Glomerular visceral epithelial cell (primary cell): Measurements from ENCODE around the gene RIPK3.

ENCODE experiments used
- DNase-seq: peaks from one replicate; pipeline ENCODE4 v3.0.0-alpha.2; 2016; ENCODE audit errors: extremely low spot score

RIPK3 gene

DNA sequence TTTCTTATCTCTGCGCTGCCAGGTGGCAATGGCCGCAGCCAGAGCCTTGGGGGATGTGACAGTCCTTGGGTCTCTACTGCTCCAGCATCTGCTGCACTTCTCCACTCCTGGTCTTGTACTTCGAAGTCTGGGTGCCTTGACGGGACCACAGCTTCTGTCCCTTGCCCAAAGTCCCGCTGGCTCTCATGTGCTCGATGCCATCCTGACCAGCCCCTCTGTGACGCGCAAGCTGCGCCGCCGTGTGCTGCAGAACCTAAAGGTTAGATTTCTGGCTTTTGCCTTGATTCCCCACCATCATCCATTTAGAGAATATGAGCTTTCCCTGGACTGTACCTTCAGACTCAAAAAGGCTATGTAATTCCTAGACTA lies 35.8 kb downstream of the RIPK3 start:
- no peak for DNase-seq

DNA sequence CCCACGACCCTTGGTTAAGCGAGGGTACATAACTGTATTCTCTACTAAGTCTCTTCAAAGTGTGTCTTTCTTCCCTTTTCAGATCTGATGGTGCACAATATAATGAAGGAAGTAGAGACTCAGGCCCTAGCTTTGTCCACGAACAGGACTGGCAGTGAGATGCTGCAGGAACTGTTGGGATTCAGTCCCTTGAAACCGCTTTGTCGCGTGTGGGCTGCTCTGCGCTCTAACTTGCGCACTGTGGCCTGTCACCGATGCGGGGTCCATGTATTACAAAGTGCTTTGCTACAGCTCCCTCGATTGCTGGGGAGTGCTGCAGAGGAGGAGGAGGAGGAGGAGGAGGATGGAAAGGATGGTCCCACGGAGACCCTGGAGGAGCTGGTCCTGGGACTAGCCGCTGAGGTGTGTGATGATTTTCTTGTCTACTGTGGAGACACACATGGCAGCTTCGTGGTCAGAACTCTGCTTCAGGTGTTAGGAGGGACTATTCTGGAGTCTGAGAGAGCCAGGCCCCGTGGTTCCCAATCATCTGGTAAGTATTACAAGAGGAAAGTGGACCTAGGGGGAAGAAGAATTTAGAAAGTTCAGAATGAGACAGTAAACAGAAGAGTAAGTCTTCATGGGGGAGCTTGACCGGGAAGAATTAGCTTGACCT lies 39.3 kb downstream of the RIPK3 start:
- no peak for DNase-seq

DNA sequence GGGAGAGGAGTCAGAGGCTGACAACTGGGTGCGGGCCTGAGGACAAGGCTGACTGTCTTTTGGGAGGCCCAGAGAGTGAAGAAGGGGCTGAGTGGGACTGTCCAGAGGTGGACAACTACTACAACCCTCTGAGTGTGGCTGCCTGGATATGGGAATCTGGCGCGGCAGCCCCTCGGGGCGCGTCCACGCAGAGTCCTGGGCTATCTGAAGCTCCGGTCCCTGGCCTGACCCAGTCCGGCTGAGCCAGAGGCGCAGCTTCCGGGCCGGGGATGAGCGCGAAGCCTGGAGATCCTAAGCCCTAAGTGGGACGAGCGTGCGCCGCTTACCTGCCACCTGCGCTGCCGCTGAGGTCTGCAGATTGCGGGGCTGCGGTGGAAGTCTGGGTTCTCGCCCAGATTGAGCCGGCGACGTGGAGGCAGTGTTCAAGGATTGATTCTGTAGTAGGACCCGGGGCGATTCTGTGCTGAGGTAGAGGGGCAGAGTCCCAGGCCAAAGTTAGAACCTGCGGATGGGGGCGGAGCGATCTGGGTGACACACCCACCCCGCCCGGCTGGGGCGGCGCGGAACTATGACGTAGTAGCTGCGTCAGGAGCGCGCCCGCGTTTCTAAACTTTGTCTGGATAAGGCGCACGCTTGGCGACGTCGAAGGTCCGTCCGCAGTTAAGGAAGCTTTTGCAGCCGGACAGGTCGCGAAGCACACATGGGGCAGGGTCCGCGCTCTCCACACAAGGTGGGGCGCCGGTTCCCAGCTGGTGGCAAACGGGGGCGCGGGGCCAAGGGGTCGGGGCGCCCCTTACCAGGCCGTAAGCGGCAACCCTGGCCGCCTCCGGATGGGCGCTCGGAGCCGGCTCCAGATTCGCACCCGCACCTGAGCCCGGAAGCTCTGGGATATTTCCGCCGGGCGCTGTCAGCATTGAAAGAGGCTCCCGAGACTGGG lies 40.3 kb downstream of the RIPK3 start, which contains the start of the genes DHRS1 and NOP9:
DHRS1 (minus strand) TSS at position 526 of the 937 bp plus-strand sequence. CDS start 674 bp downstream, outside the sequence.
NOP9 (plus strand) TSS at position 596 of the 937 bp plus-strand sequence; CDS start at position 701, 105 bp downstream.
- peak; percentile 87 for DNase-seq

DNA sequence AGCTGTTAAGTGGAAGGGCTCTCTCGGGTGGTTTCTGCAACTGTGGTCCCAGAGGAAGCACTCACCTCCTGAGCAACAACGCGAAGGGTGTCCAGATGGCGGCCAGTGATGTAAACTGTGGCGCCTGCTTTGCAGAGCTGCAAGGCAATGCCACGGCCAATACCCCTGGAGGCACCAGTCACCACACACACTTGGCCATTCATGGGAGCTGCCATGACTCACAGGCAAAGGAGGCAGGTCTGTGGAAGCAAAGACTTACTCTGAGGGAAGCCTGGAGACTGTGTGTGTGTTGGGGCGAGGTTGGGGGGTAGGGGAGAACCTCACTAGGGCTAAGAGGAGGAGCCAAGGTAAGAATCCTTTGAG lies 40.9 kb downstream of the RIPK3 start:
- DNase-seq, result peak; percentile 66

DNA sequence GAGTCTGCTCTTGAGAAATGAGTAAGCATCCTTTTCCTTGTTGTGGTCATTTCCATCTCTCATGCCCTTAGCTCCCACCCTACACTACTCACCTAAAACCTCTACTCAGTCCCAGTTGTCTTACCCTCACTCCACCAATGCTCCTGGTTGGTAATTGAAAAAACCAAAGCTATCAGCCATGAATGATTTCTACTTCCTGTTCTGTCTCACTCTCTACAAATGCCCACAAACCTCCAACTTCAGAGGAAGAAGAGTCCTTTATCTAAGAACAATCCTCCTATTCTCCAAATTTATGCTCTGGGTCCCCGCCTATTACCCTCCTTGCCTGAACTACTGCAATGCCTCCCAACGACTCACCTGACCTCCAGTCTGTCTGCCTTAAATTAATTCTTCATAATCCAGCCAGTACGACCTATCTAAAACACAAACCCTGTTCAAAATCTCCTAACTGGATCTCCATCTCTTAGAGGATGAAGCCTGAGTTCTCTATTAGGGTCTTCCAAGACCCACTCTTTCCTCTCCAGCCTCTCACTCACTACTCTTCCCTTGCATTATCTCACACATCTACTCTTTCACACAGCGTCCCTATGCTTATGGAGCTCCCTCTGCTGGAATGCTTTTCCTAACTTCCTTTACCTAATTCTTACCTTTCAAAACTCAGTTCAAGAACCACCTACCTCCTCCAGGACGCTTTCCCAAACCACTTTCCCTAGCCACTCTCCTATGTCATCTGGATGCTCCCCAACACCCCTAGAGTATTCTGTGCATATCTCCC lies 42.4 kb downstream of the RIPK3 start:
- DNase-seq, result peak; percentile 49

DNA sequence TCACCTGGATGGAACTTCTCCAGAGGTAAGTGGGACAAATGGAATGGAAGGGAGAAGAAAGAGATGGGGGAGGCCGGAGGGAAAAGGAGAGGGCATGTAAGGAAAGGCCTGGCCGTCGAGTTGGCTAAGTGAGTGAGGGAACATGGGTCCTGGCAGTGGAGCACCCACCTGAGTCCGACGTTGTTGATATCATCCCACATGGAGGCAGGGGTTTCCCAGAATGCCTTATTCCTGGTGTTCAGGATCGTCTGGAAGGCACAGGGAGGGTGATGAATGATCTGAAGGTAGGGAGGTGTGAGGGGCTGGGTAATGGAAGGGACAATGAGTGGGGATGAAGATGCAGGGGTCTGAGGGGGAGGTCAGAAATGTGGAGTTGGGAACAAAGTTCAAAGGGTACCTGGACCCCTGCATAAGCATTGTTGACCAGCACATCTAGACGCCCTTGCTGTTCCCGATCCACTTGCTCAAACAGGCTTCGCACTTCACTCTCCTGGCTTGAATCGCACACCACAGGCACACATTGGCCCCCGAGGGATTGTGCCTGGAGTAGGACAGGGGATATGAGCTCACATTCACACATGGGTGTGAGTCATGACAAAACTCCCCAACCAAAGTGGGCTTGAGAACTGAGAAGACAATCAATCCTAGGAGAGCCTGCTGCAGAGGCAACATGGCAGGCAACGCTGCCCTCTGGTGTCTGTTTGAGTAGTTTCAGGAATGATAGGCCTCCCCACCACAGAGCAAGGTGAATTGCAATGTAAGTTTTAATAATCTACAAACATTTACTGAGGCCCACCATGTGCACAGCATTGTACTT lies 43.2 kb downstream of the RIPK3 start:
- DNase-seq, result peak; percentile 88

DNA sequence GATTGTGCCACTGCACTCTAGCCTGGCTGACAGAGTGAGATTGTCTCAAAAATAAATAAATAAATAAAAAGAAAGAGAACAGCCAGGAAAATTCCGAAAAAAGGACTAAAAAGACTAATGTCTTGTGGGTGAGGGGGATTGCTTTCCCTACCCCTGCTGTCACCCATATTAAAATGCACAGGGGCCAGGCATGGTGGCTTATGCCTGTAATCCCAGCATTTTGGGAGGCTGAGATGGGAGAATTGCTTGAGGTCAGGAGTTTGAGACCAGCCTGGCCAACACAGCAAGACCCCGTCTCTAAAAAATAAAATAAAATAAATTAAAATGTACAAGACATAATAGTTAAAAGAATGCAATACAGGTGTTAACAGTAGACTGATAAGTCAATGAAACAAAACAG lies 46.3 kb downstream of the RIPK3 start:
- no peak for DNase-seq

DNA sequence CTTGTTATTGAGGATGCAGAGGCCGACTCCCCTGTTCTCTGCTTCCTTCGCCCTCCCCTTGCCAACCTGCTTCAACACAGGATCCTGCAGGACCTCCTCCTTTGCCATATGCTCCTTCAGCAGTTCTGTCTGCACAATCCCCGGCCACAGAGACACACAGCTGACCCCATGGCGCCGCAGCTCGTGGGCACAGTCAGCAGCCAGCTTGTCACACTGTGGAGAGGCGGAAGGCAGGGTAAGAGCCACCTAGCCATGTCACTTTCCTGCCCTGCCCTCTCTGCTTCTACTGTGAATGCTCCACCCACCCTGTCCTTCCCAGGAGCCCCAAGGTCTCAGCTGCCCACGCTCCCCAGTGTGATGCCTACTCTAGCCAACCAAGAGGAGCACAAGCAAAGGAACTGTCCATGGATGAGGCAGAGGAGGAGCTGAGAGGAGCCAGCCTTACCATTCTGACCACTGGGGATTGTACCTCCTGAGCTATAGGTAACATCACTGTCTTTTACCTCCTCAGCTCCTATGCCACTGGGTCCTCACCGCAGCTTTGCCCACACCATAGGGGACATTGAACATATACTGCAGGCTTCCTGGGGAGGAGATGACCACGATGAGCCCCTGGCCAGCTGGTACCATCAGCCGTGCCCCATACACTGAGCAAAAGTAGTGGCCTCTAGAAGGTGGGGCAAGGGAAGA lies 47.5 kb downstream of the RIPK3 start:
- DNase-seq, result no peak

DNA sequence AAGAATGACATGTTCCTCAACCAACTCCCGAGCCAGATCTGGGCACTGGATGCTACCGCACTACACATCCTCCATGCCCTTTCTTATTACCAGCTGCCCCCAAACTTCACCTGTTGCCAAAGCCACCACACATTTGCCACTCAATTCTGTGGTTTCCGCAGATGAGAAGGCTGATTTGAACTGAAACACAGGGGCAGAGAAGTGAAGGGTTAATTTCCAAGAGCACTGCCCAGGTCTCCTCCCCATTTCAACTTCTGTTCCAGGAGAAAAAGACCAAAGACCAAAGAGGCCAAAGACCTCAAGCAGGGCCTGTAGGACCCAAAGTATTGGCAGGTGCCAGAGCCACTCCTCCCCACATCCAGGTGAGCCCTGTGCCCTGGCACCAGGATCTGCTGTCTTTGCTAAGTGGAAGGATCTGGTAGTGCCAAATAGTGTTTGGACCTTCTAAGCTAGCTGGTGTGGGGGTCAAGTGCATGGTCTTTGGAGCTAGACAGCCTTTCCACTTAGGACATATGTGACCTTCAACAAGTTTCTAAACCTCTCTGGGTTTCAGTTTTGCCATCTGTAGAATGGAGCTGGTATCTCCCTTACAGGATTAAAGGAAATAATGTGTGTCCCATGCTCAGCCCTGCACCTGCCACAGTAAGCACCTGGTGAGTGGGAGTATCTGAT lies 48.2 kb downstream of the RIPK3 start:
- no peak for DNase-seq

DNA sequence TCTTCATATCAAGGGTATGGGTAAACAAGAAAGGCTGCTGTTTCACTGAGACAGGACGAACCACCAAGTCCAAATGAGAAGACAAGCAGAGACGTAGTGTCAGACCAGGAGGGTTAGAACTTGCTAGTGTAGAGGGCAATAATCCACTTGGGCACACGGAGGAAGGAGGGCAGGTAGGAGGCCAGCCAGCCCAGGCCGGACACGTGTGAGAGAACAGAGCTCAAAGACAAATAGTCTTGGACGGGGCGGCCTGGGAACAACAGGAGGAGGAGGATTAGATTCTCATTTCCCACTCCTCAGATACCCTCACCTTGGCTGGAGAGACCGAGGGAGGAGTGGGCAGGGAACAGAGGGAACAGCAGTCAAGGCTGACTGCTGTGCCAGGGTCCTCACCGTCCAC lies 49.0 kb downstream of the RIPK3 start:
- no peak for DNase-seq

DNA sequence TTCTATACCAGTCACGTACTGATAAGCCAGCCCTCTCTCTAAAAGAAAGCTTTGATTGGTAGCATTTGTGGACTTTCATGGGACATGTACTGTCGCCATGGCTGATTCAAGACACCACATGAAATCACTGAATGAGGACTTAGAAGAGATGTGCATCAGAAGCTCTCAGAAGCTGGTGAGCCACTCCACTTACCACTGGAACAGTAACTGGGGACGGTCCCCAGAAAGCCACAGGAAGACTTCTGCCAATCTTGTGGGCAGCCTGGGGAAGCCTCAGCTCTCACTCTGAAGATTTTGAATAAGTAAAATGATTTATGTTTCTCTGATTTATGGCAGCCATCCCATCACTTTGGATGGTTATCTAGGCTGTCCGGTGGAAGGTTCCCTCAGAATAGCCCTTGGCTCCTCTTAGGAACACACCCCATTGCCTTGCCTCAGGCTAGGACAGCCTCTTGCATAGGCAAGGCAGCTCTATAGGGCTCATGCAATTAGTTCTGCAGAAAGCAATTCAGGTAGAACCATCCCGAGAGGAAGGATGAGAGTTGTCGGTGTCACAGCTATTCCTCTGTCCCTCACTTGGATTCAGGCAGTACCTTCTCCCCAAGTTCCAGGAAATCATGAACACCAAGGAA lies 50.0 kb downstream of the RIPK3 start:
- no peak for DNase-seq

DNA sequence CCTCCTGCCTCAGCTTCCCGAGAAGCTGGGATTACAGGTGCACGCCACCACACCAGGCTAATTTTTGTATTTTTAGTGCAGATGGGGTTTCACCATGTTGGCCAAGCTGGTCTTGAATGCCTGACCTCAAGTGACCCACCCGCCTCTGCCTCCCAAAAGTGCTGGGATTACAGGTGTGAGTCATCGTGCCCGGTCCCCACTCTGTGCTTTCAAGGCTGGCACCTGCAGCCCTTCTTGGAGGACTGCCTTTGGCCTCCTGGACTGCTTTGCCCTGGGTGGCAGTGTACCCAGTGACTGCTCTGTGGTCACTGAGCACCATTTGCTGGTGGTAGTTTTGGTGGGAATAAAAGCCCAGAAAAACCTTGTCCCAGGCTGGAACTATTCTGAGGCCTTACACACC lies 52.8 kb downstream of the RIPK3 start:
- DNase-seq, result no peak
